Gastrocnemius medialis (tissue), 4 donors: ENCODE measurements around the gene MAN2C1.

Source experiments
- CTCF ChIP-seq, 5 experiments: fragments of 450-650 bp in 3 of 5; fragments of 200-600 bp in 2 of 5; sonication (generic) in 2 of 5; IDR thresholded peaks in 4 of 5; conservative IDR thresholded peaks in 1 of 5; 1 replicate in 4 of 5; 2 replicates in 1 of 5; pipeline ENCODE4 v1.5.1; 2016 to 2019; ENCODE audit warnings: antibody characterized with exemption in 5 of 5, mild to moderate bottlenecking in 3 of 5, moderate library complexity in 3 of 5
- POLR2A ChIP-seq, 2 donors: fragments of 450-650 bp; IDR thresholded peaks; one replicate each; pipeline ENCODE4 v1.6.1; 2017; ENCODE audit warnings: antibody characterized with exemption in 2 of 2, mild to moderate bottlenecking in 2 of 2, moderate library complexity in 2 of 2

GRCh38 chr15:75380773-75381172 lies 12.4 kb upstream of the MAN2C1 start:
- TF ChIP-seq CTCF (IDR thresholded peaks at IDR 0.05 in 4 of 5, conservative IDR thresholded peaks at IDR 0.05 in 1 of 5): no peak
- no peak for TF ChIP-seq POLR2A (IDR thresholded peaks at IDR 0.05)
